Muscle of leg (tissue), 11 donors: Measurements from ENCODE around the gene MAP3K19. TPM values are rescaled to one million over a fixed set of nuclear protein-coding genes. Genes with fewer than 3 reads are reported as not detected.

Experiments used
- DNase-seq: peaks from one replicate; pipeline ENCODE4 v3.0.0; 2013
- H3K27ac ChIP-seq: one replicate; pipeline ENCODE4 v1.5.1; 2013; ENCODE audit warnings: mild to moderate bottlenecking, low read length, control low read depth
- H3K27me3 ChIP-seq: one replicate; pipeline ENCODE4 v1.6.1; 2013; ENCODE audit warnings: low read length; ENCODE audit not compliant: control insufficient read depth, insufficient read depth
- H3K36me3 ChIP-seq: one replicate; pipeline ENCODE4 v1.6.1; 2013; ENCODE audit warnings: low read length; ENCODE audit not compliant: control insufficient read depth, insufficient read depth
- H3K4me1 ChIP-seq: one replicate; pipeline ENCODE4 v1.6.1; 2013; ENCODE audit warnings: low read length; ENCODE audit not compliant: control insufficient read depth, insufficient read depth
- H3K4me3 ChIP-seq: one replicate; pipeline ENCODE4 v1.5.1; 2013; ENCODE audit warnings: low read length, control low read depth
- H3K9me3 ChIP-seq: replicated peaks from 2 replicates; pipeline ENCODE4 v1.6.1; 2013; ENCODE audit warnings: low read depth, low read length; ENCODE audit not compliant: control insufficient read depth
- WGBS: methylation state at CpG from one replicate; pipeline ENCODE4 v1.1.5; 2013; ENCODE audit warnings: missing lambda C conversion rate; ENCODE audit not compliant: insufficient coverage; 5-methylcytosine and 5-hydroxymethylcytosine counted together
- polyA plus RNA-seq, 8 donors: library from polyadenylated mRNA; unstranded; fragments of 120-200 nt; gene quantifications; one replicate each; pipeline versions ENCODE4 v1.2.1 to v1.2.3, GENCODE V29; 2013; ENCODE audit warnings: inconsistent platforms in 1 of 8, low replicate concordance in 1 of 8; ENCODE audit not compliant: insufficient read length in 8 of 8, insufficient read depth in 1 of 8
- total RNA-seq: library from RNA; stranded (reverse); fragments of 120-200 nt; gene quantifications from one replicate; pipeline ENCODE4 v1.2.4, GENCODE V29; 2013

MAP3K19 gene
- total and polyA plus RNA-seq, 9 donors, result 0.12 to 0.13 TPM; not detected in 7

GRCh38 chr2:135076556-135076955 is 29.3 kb upstream of the MAP3K19 start:
- Histone ChIP-seq H3K4me1 (no peaks in the 10 kb centered on the region), H3K4me3 (no peak overlapping the region), H3K9me3 (peaks cover 26% of the 10 kb centered on the region), H3K27me3 (no peaks in the 10 kb centered on the region), H3K36me3 (peaks cover 2% of the 10 kb centered on the region), H3K27ac (no peak overlapping the region)
- no CpG with 5 or more reads among the region's 2 CpGs for WGBS
- no peak for DNase-seq

- no peak overlapping the region for H3K4me3 ChIP-seq
- peaks cover 2% of the 10 kb centered on the region for H3K36me3 ChIP-seq
- H3K27me3 ChIP-seq, result no peaks in the 10 kb centered on the region
- H3K9me3 ChIP-seq, result peaks cover 33% of the 10 kb centered on the region
- H3K27ac ChIP-seq, result no peak overlapping the region
- 94% methylated on average over 3 of the region's 3 CpGs for WGBS
- H3K4me1 ChIP-seq, result no peaks in the 10 kb centered on the region
- DNase-seq, result no peak
Measured at GRCh38 chr2:135074216-135074615, 27.0 kb upstream of the MAP3K19 start.

GRCh38 chr2:135072125-135072997 is 25.1 kb upstream of the MAP3K19 start:
- no peaks in the 10 kb centered on the region for H3K27me3 ChIP-seq
- WGBS, result 94% methylated on average over 2 of the region's 3 CpGs
- H3K27ac ChIP-seq, result no peak overlapping the region
- H3K4me1 ChIP-seq, result no peaks in the 10 kb centered on the region
- no peak overlapping the region for H3K4me3 ChIP-seq
- H3K9me3 ChIP-seq, result peaks cover 33% of the 10 kb centered on the region
- DNase-seq, result no peak
- peaks cover 4% of the 10 kb centered on the region for H3K36me3 ChIP-seq

- WGBS, result no CpG with 5 or more reads among the region's 1 CpG
- peaks cover 2% of the 10 kb centered on the region for H3K36me3 ChIP-seq
- no peak overlapping the region for H3K27ac ChIP-seq
- no peaks in the 10 kb centered on the region for H3K4me1 ChIP-seq
- DNase-seq, result no peak
- no peak overlapping the region for H3K4me3 ChIP-seq
- H3K27me3 ChIP-seq, result no peaks in the 10 kb centered on the region
- peaks cover 12% of the 10 kb centered on the region for H3K9me3 ChIP-seq
Measured at GRCh38 chr2:135066710-135067109, 19.5 kb upstream of the MAP3K19 start.

GRCh38 chr2:135064149-135064548 is 16.9 kb upstream of the MAP3K19 start:
- H3K36me3 ChIP-seq, result peaks cover 8% of the 10 kb centered on the region
- no peaks in the 10 kb centered on the region for H3K4me1 ChIP-seq
- H3K27ac ChIP-seq, result no peak overlapping the region
- H3K9me3 ChIP-seq, result no peaks in the 10 kb centered on the region
- H3K27me3 ChIP-seq, result no peaks in the 10 kb centered on the region
- no peak for DNase-seq
- WGBS, result no CpG with 5 or more reads among the region's 2 CpGs
- no peak overlapping the region for H3K4me3 ChIP-seq

GRCh38 chr2:135063210-135063609 is 16.0 kb upstream of the MAP3K19 start:
- Histone ChIP-seq H3K27ac (no peak overlapping the region), H3K4me3 (no peak overlapping the region), H3K4me1 (no peaks in the 10 kb centered on the region), H3K36me3 (peaks cover 8% of the 10 kb centered on the region), H3K27me3 (no peaks in the 10 kb centered on the region), H3K9me3 (no peaks in the 10 kb centered on the region)
- DNase-seq, result no peak
- no CpG with 5 or more reads among the region's 1 CpG for WGBS

GRCh38 chr2:135059577-135059976 is 12.3 kb upstream of the MAP3K19 start:
- DNase-seq, result no peak
- Histone ChIP-seq H3K27me3 (no peaks in the 10 kb centered on the region), H3K27ac (no peak overlapping the region), H3K4me3 (no peak overlapping the region), H3K4me1 (no peaks in the 10 kb centered on the region), H3K9me3 (no peaks in the 10 kb centered on the region), H3K36me3 (peaks cover 5% of the 10 kb centered on the region)

GRCh38 chr2:135056790-135057189 is 9.5 kb upstream of the MAP3K19 start:
- DNase-seq, result no peak
- Histone ChIP-seq H3K36me3 (peaks cover 5% of the 10 kb centered on the region), H3K4me1 (peaks cover 6% of the 10 kb centered on the region), H3K27me3 (no peaks in the 10 kb centered on the region), H3K4me3 (no peak overlapping the region), H3K9me3 (no peaks in the 10 kb centered on the region), H3K27ac (no peak overlapping the region)

GRCh38 chr2:135055182-135055786 is 8.0 kb upstream of the MAP3K19 start:
- H3K4me1 ChIP-seq, result peaks cover 6% of the 10 kb centered on the region
- peaks cover under 1% of the 10 kb centered on the region for H3K36me3 ChIP-seq
- no peak overlapping the region for H3K27ac ChIP-seq
- H3K4me3 ChIP-seq, result no peak overlapping the region
- H3K27me3 ChIP-seq, result no peaks in the 10 kb centered on the region
- 40% methylated on average over 1 of the region's 2 CpGs for WGBS
- DNase-seq, result peak; percentile 30
- H3K9me3 ChIP-seq, result no peaks in the 10 kb centered on the region

- Histone ChIP-seq H3K4me1 (peaks cover 6% of the 10 kb centered on the region), H3K36me3 (no peaks in the 10 kb centered on the region), H3K27me3 (no peaks in the 10 kb centered on the region), H3K27ac (peak overlapping the region; percentile 97), H3K9me3 (no peaks in the 10 kb centered on the region), H3K4me3 (peak overlapping the region; percentile 90)
- no peak for DNase-seq
- 17% methylated on average over 12 of the region's 15 CpGs for WGBS
Measured at GRCh38 chr2:135052997-135053474, 5.8 kb upstream of the MAP3K19 start.
